OCI-LY7 (cell line): Measurements from ENCODE around the gene RAB9B.

ENCODE experiments used
- EZH2phosphoT487 ChIP-seq: fragments of 200-600 bp; sonication (generic); IDR thresholded peaks from 2 replicates; pipeline ENCODE4 v1.6.1; 2018; ENCODE audit warnings: low read depth, borderline replicate concordance, mild to moderate bottlenecking, mixed run types, antibody characterized with exemption, low read length, moderate library complexity, mixed read lengths
- TF ChIP-seq, protein P1 (sequence below): fragments of 200-600 bp; sonication (generic); conservative IDR thresholded peaks from 2 replicates; pipeline ENCODE4 v1.5.1; 2014; ENCODE audit warnings: mild to moderate bottlenecking, antibody characterized with exemption, low read length, moderate library complexity, mixed read lengths

DNA sequence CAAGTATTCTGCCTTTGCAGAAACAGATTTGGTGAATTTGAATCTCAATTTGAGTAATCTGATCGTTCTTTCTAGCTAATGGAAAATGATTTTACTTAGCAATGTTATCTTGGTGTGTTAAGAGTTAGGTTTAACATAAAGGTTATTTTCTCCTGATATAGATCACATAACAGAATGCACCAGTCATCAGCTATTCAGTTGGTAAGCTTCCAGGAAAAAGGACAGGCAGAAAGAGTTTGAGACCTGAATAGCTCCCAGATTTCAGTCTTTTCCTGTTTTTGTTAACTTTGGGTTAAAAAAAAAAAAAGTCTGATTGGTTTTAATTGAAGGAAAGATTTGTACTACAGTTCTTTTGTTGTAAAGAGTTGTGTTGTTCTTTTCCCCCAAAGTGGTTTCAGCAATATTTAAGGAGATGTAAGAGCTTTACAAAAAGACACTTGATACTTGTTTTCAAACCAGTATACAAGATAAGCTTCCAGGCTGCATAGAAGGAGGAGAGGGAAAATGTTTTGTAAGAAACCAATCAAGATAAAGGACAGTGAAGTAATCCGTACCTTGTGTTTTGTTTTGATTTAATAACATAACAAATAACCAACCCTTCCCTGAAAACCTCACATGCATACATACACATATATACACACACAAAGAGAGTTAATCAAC, 40.1 kb downstream of the RAB9B start:
- TF ChIP-seq, protein P1, sequence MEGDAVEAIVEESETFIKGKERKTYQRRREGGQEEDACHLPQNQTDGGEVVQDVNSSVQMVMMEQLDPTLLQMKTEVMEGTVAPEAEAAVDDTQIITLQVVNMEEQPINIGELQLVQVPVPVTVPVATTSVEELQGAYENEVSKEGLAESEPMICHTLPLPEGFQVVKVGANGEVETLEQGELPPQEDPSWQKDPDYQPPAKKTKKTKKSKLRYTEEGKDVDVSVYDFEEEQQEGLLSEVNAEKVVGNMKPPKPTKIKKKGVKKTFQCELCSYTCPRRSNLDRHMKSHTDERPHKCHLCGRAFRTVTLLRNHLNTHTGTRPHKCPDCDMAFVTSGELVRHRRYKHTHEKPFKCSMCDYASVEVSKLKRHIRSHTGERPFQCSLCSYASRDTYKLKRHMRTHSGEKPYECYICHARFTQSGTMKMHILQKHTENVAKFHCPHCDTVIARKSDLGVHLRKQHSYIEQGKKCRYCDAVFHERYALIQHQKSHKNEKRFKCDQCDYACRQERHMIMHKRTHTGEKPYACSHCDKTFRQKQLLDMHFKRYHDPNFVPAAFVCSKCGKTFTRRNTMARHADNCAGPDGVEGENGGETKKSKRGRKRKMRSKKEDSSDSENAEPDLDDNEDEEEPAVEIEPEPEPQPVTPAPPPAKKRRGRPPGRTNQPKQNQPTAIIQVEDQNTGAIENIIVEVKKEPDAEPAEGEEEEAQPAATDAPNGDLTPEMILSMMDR, result no peak
- TF ChIP-seq EZH2phosphoT487, result no peak
